Thymus (tissue), 11 donors: ENCODE measurements around the gene SLC10A1. TPM values are rescaled to one million over a fixed set of nuclear protein-coding genes. Genes with fewer than 3 reads are reported as not detected.

Source experiments
- DNase-seq, 9 donors: peaks; one replicate each; pipeline ENCODE4 v3.0.0-alpha.2; 2013; ENCODE audit warnings: low spot score in 9 of 9, low read depth in 6 of 9, missing footprints in 1 of 9
- H3K27ac ChIP-seq, 2 donors: one replicate each; pipeline ENCODE4 v1.5.1; 2013; ENCODE audit warnings: control low read depth in 1 of 2, low read depth in 1 of 2, low read length in 1 of 2, mild to moderate bottlenecking in 1 of 2, moderate library complexity in 1 of 2
- H3K27me3 ChIP-seq, 2 donors: one replicate each; pipeline ENCODE4 v1.5.1; 2013; ENCODE audit warnings: low read length in 1 of 2; ENCODE audit not compliant: control insufficient read depth in 2 of 2, insufficient read depth in 1 of 2
- H3K36me3 ChIP-seq, 2 donors: one replicate each; pipeline ENCODE4 v1.5.1; 2013; ENCODE audit warnings: low read length in 1 of 2, mild to moderate bottlenecking in 1 of 2, moderate library complexity in 1 of 2; ENCODE audit not compliant: control insufficient read depth in 2 of 2, insufficient read depth in 2 of 2
- H3K4me1 ChIP-seq, 2 donors: one replicate each; pipeline ENCODE4 v1.5.1; 2013; ENCODE audit warnings: low read length in 2 of 2; ENCODE audit not compliant: control insufficient read depth in 2 of 2, insufficient read depth in 2 of 2
- H3K4me3 ChIP-seq, 2 donors: one replicate each; pipeline ENCODE4 v1.5.1; 2013; ENCODE audit warnings: low read length in 2 of 2, control low read depth in 1 of 2, mild to moderate bottlenecking in 1 of 2
- H3K9me3 ChIP-seq, 2 donors: one replicate each; pipeline ENCODE4 v1.5.1; 2013; ENCODE audit warnings: low read length in 1 of 2, mild to moderate bottlenecking in 1 of 2; ENCODE audit not compliant: control insufficient read depth in 2 of 2, insufficient read depth in 1 of 2
- WGBS: extraction: QIAGEN DNeasy Blood & Tissue Kit; methylation state at CpG from one replicate; pipeline ENCODE4 v1.1.7; 2013; 5-methylcytosine and 5-hydroxymethylcytosine counted together
- polyA plus RNA-seq: library from polyadenylated mRNA; stranded (reverse); fragments of 200-250 nt; gene quantifications from one replicate; pipeline ENCODE4 v1.2.3, GENCODE V29; 2013
- total RNA-seq: library from RNA; stranded (reverse); fragments of 120-200 nt; gene quantifications from one replicate; pipeline ENCODE4 v1.2.4, GENCODE V29; 2013
- donor health status: healthy.

Gene SLC10A1
- total and polyA plus RNA-seq, 2 donors = 0.02 TPM; not detected in 1

DNA sequence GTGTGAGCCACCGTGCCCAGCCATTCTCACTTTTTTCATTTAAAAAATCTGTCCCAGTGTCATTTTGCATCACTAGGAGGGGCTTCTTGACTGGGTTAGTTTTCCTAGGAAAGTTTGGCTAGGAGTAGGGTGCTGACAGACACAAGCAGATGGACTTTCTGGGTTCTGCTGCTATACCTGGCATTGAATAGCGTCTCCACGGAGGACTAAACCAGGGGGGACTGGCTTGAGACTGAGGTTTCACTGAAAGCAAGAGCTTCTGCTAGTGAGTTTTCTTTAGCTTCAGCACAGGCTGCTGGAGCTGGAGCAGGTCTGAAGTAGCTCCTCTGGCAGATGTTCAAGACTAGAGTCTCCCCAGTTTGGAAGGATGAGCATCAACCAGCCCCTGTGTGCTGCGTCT is 1.4 kb downstream of the SLC10A1 start:
- DNase-seq = no peak
- Histone ChIP-seq H3K9me3 (no peaks in the 10 kb centered on the region), H3K27ac (no peak overlapping the region), H3K4me3 (no peak overlapping the region), H3K36me3 (no peaks in the 10 kb centered on the region), H3K4me1 (no peaks in the 10 kb centered on the region), H3K27me3 (no peaks in the 10 kb centered on the region)
- WGBS = 98% methylated on average over 4 of the region's 4 CpGs

GRCh38 chr14:69794791-69795190 is 2.2 kb downstream of the SLC10A1 start:
- H3K9me3 ChIP-seq = no peaks in the 10 kb centered on the region
- H3K4me1 ChIP-seq = no peaks in the 10 kb centered on the region
- H3K36me3 ChIP-seq = no peaks in the 10 kb centered on the region
- DNase-seq = no peak
- no peak overlapping the region for H3K4me3 ChIP-seq
- WGBS = 96% methylated on average over 3 of the region's 3 CpGs
- no peaks in the 10 kb centered on the region for H3K27me3 ChIP-seq
- H3K27ac ChIP-seq = no peak overlapping the region

GRCh38 chr14:69792887-69793421 is 4.1 kb downstream of the SLC10A1 start:
- Histone ChIP-seq H3K4me1 (no peaks in the 10 kb centered on the region), H3K36me3 (no peaks in the 10 kb centered on the region), H3K27ac (no peak overlapping the region), H3K9me3 (no peaks in the 10 kb centered on the region), H3K4me3 (no peak overlapping the region), H3K27me3 (no peaks in the 10 kb centered on the region)
- WGBS = 98% methylated on average over 7 of the region's 7 CpGs
- no peak for DNase-seq

DNA sequence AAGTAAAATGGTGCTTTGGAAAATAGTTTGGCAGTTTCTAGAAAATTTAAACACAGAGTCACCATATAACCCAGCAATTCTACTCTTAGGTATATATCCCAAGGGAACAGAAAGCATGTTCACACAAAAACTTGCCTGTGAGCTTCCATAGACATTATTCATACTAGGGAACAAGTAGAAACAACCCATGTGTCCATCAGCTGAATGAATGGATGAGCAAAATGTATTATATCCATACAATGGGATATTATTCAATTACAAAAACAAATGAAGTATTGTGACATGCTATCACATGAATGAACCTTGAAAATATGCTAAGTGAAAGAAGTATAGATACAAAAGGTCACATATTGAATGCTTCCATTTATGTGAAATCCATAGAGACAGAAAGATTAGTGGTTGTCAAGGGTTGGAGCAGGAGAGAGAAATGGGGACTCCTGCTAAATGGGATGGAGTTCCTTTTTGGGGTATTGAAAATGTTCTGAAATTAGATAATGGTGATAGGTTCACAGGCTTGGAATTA is 7.9 kb downstream of the SLC10A1 start:
- DNase-seq = no peak
- H3K27ac ChIP-seq = no peak overlapping the region
- no peak overlapping the region for H3K4me3 ChIP-seq
- H3K36me3 ChIP-seq = peaks cover 5 to 10% of the 10 kb centered on the region in 2 donors
- no peaks in the 10 kb centered on the region for H3K9me3 ChIP-seq
- no peaks in the 10 kb centered on the region for H3K4me1 ChIP-seq
- no peaks in the 10 kb centered on the region for H3K27me3 ChIP-seq

DNA sequence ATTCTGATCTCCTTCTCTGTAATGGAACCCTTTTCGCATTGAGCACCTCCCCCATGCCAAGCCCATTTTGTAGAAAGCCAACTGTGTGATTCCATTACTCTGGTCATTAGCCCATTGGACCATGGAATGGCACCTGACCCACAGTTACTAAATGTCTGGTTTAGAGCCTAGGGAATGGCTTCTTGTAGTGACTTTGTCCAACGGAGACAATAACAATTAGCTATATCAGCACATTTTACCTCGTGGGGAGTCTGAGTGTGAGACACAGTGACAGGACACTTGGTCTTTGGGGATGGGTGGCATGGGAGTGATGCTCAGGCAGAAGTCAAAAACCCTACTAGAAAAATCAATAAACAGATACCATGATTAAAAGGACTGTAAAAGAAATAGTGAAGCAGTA is 10.4 kb downstream of the SLC10A1 start:
- H3K27me3 ChIP-seq = no peaks in the 10 kb centered on the region
- no peaks in the 10 kb centered on the region for H3K9me3 ChIP-seq
- no peak for DNase-seq
- WGBS = 99% methylated on average over 3 of the region's 3 CpGs
- H3K36me3 ChIP-seq = peaks cover 5 to 14% of the 10 kb centered on the region in 2 donors
- no peak overlapping the region for H3K4me3 ChIP-seq
- no peaks in the 10 kb centered on the region for H3K4me1 ChIP-seq
- no peak overlapping the region for H3K27ac ChIP-seq

DNA sequence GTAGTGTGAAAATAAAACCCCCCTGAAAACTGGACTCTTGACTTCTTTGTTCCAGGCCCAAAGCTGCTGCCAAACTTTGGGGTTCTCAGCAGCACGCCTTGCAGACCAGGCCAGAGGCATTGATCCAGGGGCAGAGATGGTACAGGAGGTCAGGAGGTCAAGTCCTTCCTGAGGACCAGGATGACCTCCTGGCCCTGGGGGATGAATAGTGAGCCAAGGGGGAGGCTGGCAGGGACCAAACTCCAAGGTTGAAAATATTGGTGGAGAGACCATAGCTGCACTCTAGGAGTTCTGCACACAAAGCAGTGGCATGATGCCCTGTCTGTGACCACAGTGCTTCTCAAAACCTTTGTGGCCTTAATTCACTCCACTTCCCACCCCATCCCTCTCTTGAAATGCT is 12.1 kb downstream of the SLC10A1 start:
- DNase-seq = no peak
- Histone ChIP-seq H3K36me3 (peaks cover 5 to 27% of the 10 kb centered on the region in 2 donors), H3K27ac (no peak overlapping the region), H3K27me3 (no peaks in the 10 kb centered on the region), H3K9me3 (no peaks in the 10 kb centered on the region), H3K4me1 (no peaks in the 10 kb centered on the region), H3K4me3 (no peak overlapping the region)
- 100% methylated on average over 1 of the region's 1 CpG for WGBS

GRCh38 chr14:69780952-69781351 is 16.1 kb downstream of the SLC10A1 start:
- peaks cover under 1 to 2% of the 10 kb centered on the region in 2 donors for H3K4me1 ChIP-seq
- H3K9me3 ChIP-seq = no peaks in the 10 kb centered on the region
- H3K4me3 ChIP-seq = no peak overlapping the region
- 97% methylated on average over 3 of the region's 3 CpGs for WGBS
- H3K27me3 ChIP-seq = no peaks in the 10 kb centered on the region
- DNase-seq = no peak
- peaks cover 22 to 56% of the 10 kb centered on the region in 2 donors for H3K36me3 ChIP-seq
- H3K27ac ChIP-seq = no peak overlapping the region

DNA sequence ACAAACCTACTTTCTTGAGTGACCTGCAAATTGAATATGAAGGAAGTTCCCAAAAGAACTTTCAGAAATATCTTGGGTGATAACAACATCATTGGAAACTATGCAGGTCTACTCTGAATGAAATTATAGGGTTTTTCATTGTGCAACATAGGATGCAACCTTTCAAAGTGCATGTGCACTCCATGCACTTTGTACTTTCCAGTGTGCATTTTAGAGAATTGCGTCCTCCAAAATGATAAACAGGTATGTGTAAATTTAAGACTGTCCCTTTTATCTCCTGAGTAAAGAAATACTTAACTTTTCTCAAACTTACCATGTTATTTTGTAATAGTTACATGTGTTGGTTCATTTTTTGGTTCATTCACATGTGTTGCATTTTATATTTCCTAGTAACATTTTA is 16.9 kb downstream of the SLC10A1 start:
- Histone ChIP-seq H3K4me1 (peaks cover 3 to 4% of the 10 kb centered on the region in 2 donors), H3K9me3 (no peaks in the 10 kb centered on the region), H3K36me3 (peaks cover 23 to 60% of the 10 kb centered on the region in 2 donors), H3K4me3 (no peak overlapping the region), H3K27ac (no peak overlapping the region), H3K27me3 (no peaks in the 10 kb centered on the region)
- no peak for DNase-seq
- WGBS = 100% methylated on average over 1 of the region's 1 CpG

GRCh38 chr14:69779088-69779487 is 18.0 kb downstream of the SLC10A1 start:
- Histone ChIP-seq H3K27ac (no peak overlapping the region), H3K36me3 (peaks cover 31 to 68% of the 10 kb centered on the region in 2 donors), H3K9me3 (no peaks in the 10 kb centered on the region), H3K4me1 (peaks cover 3 to 4% of the 10 kb centered on the region in 2 donors), H3K4me3 (no peak overlapping the region), H3K27me3 (no peaks in the 10 kb centered on the region)
- over 99% methylated on average over 2 of the region's 2 CpGs for WGBS
- no peak for DNase-seq
